ENCODE results near the gene L3MBTL3.

- TF ChIP-seq SIN3A (IDR thresholded peaks at IDR 0.05; ENCODE audit: borderline replicate concordance, insufficient read depth, low read length) (no peak), FOXP2 (optimal IDR thresholded peaks at IDR 0.05; ENCODE audit: borderline replicate concordance, extremely low read depth, extremely low read length, insufficient read depth) (no peak), POLR2AphosphoS5 (IDR thresholded peaks at IDR 0.05; ENCODE audit: low read depth, low read length) (no peak), TAF1 (IDR thresholded peaks at IDR 0.05; ENCODE audit: borderline replicate concordance, insufficient read depth, low read length) (no peak)
- TF ChIP-seq, protein P1, sequence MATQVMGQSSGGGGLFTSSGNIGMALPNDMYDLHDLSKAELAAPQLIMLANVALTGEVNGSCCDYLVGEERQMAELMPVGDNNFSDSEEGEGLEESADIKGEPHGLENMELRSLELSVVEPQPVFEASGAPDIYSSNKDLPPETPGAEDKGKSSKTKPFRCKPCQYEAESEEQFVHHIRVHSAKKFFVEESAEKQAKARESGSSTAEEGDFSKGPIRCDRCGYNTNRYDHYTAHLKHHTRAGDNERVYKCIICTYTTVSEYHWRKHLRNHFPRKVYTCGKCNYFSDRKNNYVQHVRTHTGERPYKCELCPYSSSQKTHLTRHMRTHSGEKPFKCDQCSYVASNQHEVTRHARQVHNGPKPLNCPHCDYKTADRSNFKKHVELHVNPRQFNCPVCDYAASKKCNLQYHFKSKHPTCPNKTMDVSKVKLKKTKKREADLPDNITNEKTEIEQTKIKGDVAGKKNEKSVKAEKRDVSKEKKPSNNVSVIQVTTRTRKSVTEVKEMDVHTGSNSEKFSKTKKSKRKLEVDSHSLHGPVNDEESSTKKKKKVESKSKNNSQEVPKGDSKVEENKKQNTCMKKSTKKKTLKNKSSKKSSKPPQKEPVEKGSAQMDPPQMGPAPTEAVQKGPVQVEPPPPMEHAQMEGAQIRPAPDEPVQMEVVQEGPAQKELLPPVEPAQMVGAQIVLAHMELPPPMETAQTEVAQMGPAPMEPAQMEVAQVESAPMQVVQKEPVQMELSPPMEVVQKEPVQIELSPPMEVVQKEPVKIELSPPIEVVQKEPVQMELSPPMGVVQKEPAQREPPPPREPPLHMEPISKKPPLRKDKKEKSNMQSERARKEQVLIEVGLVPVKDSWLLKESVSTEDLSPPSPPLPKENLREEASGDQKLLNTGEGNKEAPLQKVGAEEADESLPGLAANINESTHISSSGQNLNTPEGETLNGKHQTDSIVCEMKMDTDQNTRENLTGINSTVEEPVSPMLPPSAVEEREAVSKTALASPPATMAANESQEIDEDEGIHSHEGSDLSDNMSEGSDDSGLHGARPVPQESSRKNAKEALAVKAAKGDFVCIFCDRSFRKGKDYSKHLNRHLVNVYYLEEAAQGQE (IDR thresholded peaks at IDR 0.05; ENCODE audit: insufficient read depth in 1 of 2, low read depth in 2 of 2, low read length in 2 of 2) = no peak
These were observed 39.1 kb downstream of the L3MBTL3 start for GRCh38 chr6:130057495-130057894.
